Mesenchymal stem cell (in vitro differentiated cells and primary cell): ENCODE measurements around the gene MTOR.
"Not testable (repeated sequence)": the region's sequence is repeated elsewhere in the genome, so short reads cannot be mapped to it uniquely, and the experiment has no call there.

ENCODE experiments used
- DNase-seq: peaks from one replicate; pipeline ENCODE4 v3.0.0-alpha.2; 2013
- H2AFZ ChIP-seq: one replicate; pipeline ENCODE4 v1.6.1; 2013; ENCODE audit warnings: low read depth, mild to moderate bottlenecking, control low read depth, inconsistent platforms, low read length, moderate library complexity
- H2AK5ac ChIP-seq: 2 replicates; pipeline ENCODE4 v1.6.1; 2013; ENCODE audit warnings: low read length, moderate library complexity, mild to moderate bottlenecking, inconsistent platforms; ENCODE audit not compliant: severe bottlenecking
- H2BK120ac ChIP-seq: one replicate; pipeline ENCODE4 v1.6.1; 2013; ENCODE audit warnings: low read depth, mild to moderate bottlenecking, inconsistent platforms, low read length, moderate library complexity
- H2BK12ac ChIP-seq, 2 experiments: one replicate each; pipeline ENCODE4 v1.6.1; 2013; ENCODE audit warnings: inconsistent platforms in 2 of 2, low read length in 2 of 2, mild to moderate bottlenecking in 2 of 2, moderate library complexity in 2 of 2, control low read depth in 1 of 2
- H2BK15ac ChIP-seq: one replicate; pipeline ENCODE4 v1.6.1; 2013; ENCODE audit warnings: mild to moderate bottlenecking, low read depth, inconsistent platforms; ENCODE audit not compliant: poor library complexity, severe bottlenecking
- H2BK5ac ChIP-seq: 2 replicates; pipeline ENCODE4 v1.6.1; 2013; ENCODE audit warnings: low read depth, mild to moderate bottlenecking, low read length, control low read depth, inconsistent platforms; ENCODE audit not compliant: poor library complexity, severe bottlenecking
- H3K14ac ChIP-seq, 2 experiments: one replicate each; pipeline ENCODE4 v1.6.1; 2013; ENCODE audit warnings: inconsistent platforms in 2 of 2, low read length in 2 of 2, control low read depth in 1 of 2, mild to moderate bottlenecking in 1 of 2, moderate library complexity in 1 of 2
- H3K18ac ChIP-seq, 2 experiments: one replicate each; pipeline ENCODE4 v1.6.1; 2013; ENCODE audit warnings: inconsistent platforms in 2 of 2, low read length in 2 of 2, control low read depth in 1 of 2, low read depth in 1 of 2, mild to moderate bottlenecking in 1 of 2
- H3K23ac ChIP-seq, 2 experiments: one replicate each; pipeline ENCODE4 v1.6.1; 2013; ENCODE audit warnings: inconsistent platforms in 2 of 2, low read length in 2 of 2, mild to moderate bottlenecking in 2 of 2, moderate library complexity in 2 of 2, control low read depth in 1 of 2
- H3K27ac ChIP-seq: 2 replicates; pipeline ENCODE4 v1.5.1; 2013; ENCODE audit warnings: mild to moderate bottlenecking, moderate library complexity, low read length, control low read depth, inconsistent platforms; ENCODE audit not compliant: poor library complexity, severe bottlenecking
- H3K27me3 ChIP-seq, 2 experiments: 2 replicates each; pipeline versions ENCODE4 v1.6.1 to v1.7.0; 2013; ENCODE audit warnings: low read length in 2 of 2, mild to moderate bottlenecking in 2 of 2, moderate library complexity in 2 of 2, control low read depth in 1 of 2, inconsistent platforms in 1 of 2; ENCODE audit not compliant: control insufficient read depth in 1 of 2, insufficient read depth in 1 of 2
- H3K36me3 ChIP-seq, 2 experiments: 2 replicates each; pipeline versions ENCODE4 v1.6.1 to v1.7.0; 2013; ENCODE audit warnings: low read length in 2 of 2, control low read depth in 1 of 2, inconsistent platforms in 1 of 2, low read depth in 1 of 2, mild to moderate bottlenecking in 1 of 2; ENCODE audit not compliant: insufficient read depth in 2 of 2, control insufficient read depth in 1 of 2
- H3K4ac ChIP-seq, 2 experiments: one replicate each; pipeline ENCODE4 v1.6.1; 2013; ENCODE audit warnings: inconsistent platforms in 2 of 2, low read length in 2 of 2, mild to moderate bottlenecking in 2 of 2, moderate library complexity in 2 of 2, control low read depth in 1 of 2, low read depth in 1 of 2
- H3K4me1 ChIP-seq: 2 replicates; pipeline ENCODE4 v1.6.1; 2013; ENCODE audit warnings: low read depth, low read length, control low read depth; ENCODE audit not compliant: control insufficient read depth, insufficient read depth
- H3K4me2 ChIP-seq: 2 replicates; pipeline ENCODE4 v1.6.1; 2013; ENCODE audit warnings: low read length, mild to moderate bottlenecking, inconsistent platforms; ENCODE audit not compliant: poor library complexity, severe bottlenecking
- H3K4me3 ChIP-seq, 2 experiments: 2 replicates each; pipeline versions ENCODE4 v1.5.1 to v1.7.0; 2013; ENCODE audit warnings: low read length in 2 of 2, mild to moderate bottlenecking in 2 of 2, control low read depth in 1 of 2, low read depth in 1 of 2; ENCODE audit not compliant: insufficient read depth in 1 of 2
- H3K79me1 ChIP-seq: replicated peaks from 2 replicates; pipeline ENCODE4 v1.6.1; 2013; ENCODE audit warnings: mild to moderate bottlenecking, control low read depth, low read length, inconsistent platforms; ENCODE audit not compliant: poor library complexity, severe bottlenecking
- H3K9ac ChIP-seq: 2 replicates; pipeline ENCODE4 v1.7.0; 2013; ENCODE audit warnings: mild to moderate bottlenecking, low read length, moderate library complexity
- H3K9me3 ChIP-seq: 2 replicates; pipeline ENCODE4 v1.7.0; 2013; ENCODE audit warnings: mild to moderate bottlenecking, low read length; ENCODE audit not compliant: control insufficient read depth
- H4K8ac ChIP-seq: one replicate; pipeline ENCODE4 v1.6.1; 2013; ENCODE audit warnings: inconsistent platforms, mild to moderate bottlenecking, low read length, moderate library complexity
- H4K91ac ChIP-seq: one replicate; pipeline ENCODE4 v1.6.1; 2013; ENCODE audit warnings: mild to moderate bottlenecking, low read length, inconsistent platforms
- WGBS: methylation state at CpG from one replicate; pipeline ENCODE4 v1.1.7; 2013; ENCODE audit warnings: mixed read lengths; 5-methylcytosine and 5-hydroxymethylcytosine counted together

MTOR gene

GRCh38 chr1:11099310-11100148, 162.8 kb downstream of the MTOR start, which contains the start of gene EXOSC10:
Gene EXOSC10, minus strand, starts transcription at chr1:11099869. Its CDS starts 38 bp downstream, at chr1:11099831.
- Histone ChIP-seq H2AK5ac (peak within 1 kb of the TSS; percentile 97), H2BK120ac (peak within 1 kb of the TSS; percentile 84), H3K18ac (peak within 1 kb of the TSS; percentile 89 to 92), H4K8ac (peak within 1 kb of the TSS; percentile 98), H4K91ac (peak within 1 kb of the TSS; percentile 86), H3K4me2 (peak within 1 kb of the TSS; percentile 89), H3K23ac (peak within 1 kb of the TSS in 1 of 2 experiments; percentile 71), H3K9ac (peak within 1 kb of the TSS; percentile 99), H2BK5ac (no peak within 1 kb of the TSS), H2AFZ (peak within 1 kb of the TSS; percentile 65), H3K4me1 (peaks cover 4% of the 10 kb centered on the region), H3K79me1 (peaks cover 21% of the 10 kb centered on the region), H2BK12ac (no peak within 1 kb of the TSS), H3K4me3 (peak within 1 kb of the TSS; percentile 98 to 99), H2BK15ac (peak within 1 kb of the TSS; percentile 63), H3K9me3 (no peaks in the 10 kb centered on the region), H3K14ac (peak within 1 kb of the TSS in 1 of 2 experiments; percentile 86), H3K27ac (peak within 1 kb of the TSS; percentile 24), H3K36me3 (peaks cover 25 to 28% of the 10 kb centered on the region in 2 experiments), H3K27me3 (no peaks in the 10 kb centered on the region), H3K4ac (peak within 1 kb of the TSS; percentile 57 to 96)
- WGBS: 1% methylated on average over 61 of the region's 78 CpGs
- peak; percentile 89 for DNase-seq

GRCh38 chr1:11098931-11099309, 163.4 kb downstream of the MTOR start:
- H3K23ac ChIP-seq: no peak overlapping the region
- no peak for DNase-seq
- no peak overlapping the region for H2AK5ac ChIP-seq
- no peak overlapping the region for H2BK12ac ChIP-seq
- no peak overlapping the region for H2BK15ac ChIP-seq
- no peak overlapping the region for H3K14ac ChIP-seq
- H4K91ac ChIP-seq: no peak overlapping the region
- peaks cover 21% of the 10 kb centered on the region for H3K79me1 ChIP-seq
- H4K8ac ChIP-seq: no peak overlapping the region
- H2AFZ ChIP-seq: no peak overlapping the region
- no peak overlapping the region for H3K27ac ChIP-seq
- H2BK120ac ChIP-seq: no peak overlapping the region
- WGBS: 0% methylated on average over 2 of the region's 5 CpGs
- peak overlapping the region in 1 of 2 experiments; percentile 92 for H3K18ac ChIP-seq
- peak overlapping the region; percentile 26 for H3K4me2 ChIP-seq
- peaks cover 31 to 33% of the 10 kb centered on the region in 2 experiments for H3K36me3 ChIP-seq
- peak overlapping the region; percentile 57 to 96 for H3K4ac ChIP-seq
- no peak overlapping the region for H2BK5ac ChIP-seq
- H3K9ac ChIP-seq: peak overlapping the region; percentile 99
- peak overlapping the region; percentile 98 to 99 for H3K4me3 ChIP-seq
- no peaks in the 10 kb centered on the region for H3K9me3 ChIP-seq
- H3K4me1 ChIP-seq: peaks cover 4% of the 10 kb centered on the region
- no peaks in the 10 kb centered on the region for H3K27me3 ChIP-seq

GRCh38 chr1:11083784-11084183, 178.6 kb downstream of the MTOR start:
- H2AFZ ChIP-seq, H2BK12ac ChIP-seq, H4K91ac ChIP-seq, H3K4me3 ChIP-seq, H3K27ac ChIP-seq, H2AK5ac ChIP-seq, H2BK120ac ChIP-seq, H3K18ac ChIP-seq, H4K8ac ChIP-seq, H3K14ac ChIP-seq, H3K23ac ChIP-seq, H3K4me1 ChIP-seq, H2BK15ac ChIP-seq, H3K4me2 ChIP-seq, DNase-seq, H3K9ac ChIP-seq, H3K27me3 ChIP-seq, H2BK5ac ChIP-seq, H3K4ac ChIP-seq, H3K9me3 ChIP-seq: not testable (repeated sequence)
- H3K79me1 ChIP-seq: peaks cover 27% of the 10 kb centered on the region
- no CpG with 5 or more reads among the region's 3 CpGs for WGBS
- peaks cover 43 to 58% of the 10 kb centered on the region in 2 experiments for H3K36me3 ChIP-seq

GRCh38 chr1:11080931-11081330, 181.4 kb downstream of the MTOR start:
- no peak overlapping the region for H3K4me3 ChIP-seq
- no peak overlapping the region for H2BK12ac ChIP-seq
- 89% methylated on average over 12 of the region's 12 CpGs for WGBS
- no peak overlapping the region for H3K18ac ChIP-seq
- H3K4ac ChIP-seq: no peak overlapping the region
- no peak overlapping the region for H2AK5ac ChIP-seq
- peaks cover 59 to 60% of the 10 kb centered on the region in 2 experiments for H3K36me3 ChIP-seq
- H4K91ac ChIP-seq: no peak overlapping the region
- no peak overlapping the region for H4K8ac ChIP-seq
- no peak overlapping the region for H3K14ac ChIP-seq
- no peak overlapping the region for H3K9ac ChIP-seq
- H2BK120ac ChIP-seq: no peak overlapping the region
- H3K79me1 ChIP-seq: peaks cover 27% of the 10 kb centered on the region
- no peaks in the 10 kb centered on the region for H3K27me3 ChIP-seq
- no peak overlapping the region for H3K27ac ChIP-seq
- H3K23ac ChIP-seq: no peak overlapping the region
- no peak overlapping the region for H3K4me2 ChIP-seq
- H2BK15ac ChIP-seq: no peak overlapping the region
- no peak overlapping the region for H2BK5ac ChIP-seq
- no peaks in the 10 kb centered on the region for H3K9me3 ChIP-seq
- no peak for DNase-seq
- H2AFZ ChIP-seq: no peak overlapping the region
- H3K4me1 ChIP-seq: no peaks in the 10 kb centered on the region
